ENCODE measurements around the gene TREML2.

GRCh38 chr6:41215777-41216176 lies 14.8 kb upstream of the TREML2 start:
- TF ChIP-seq CTCF (CRISPR knock-in tag; IDR thresholded peaks at IDR 0.05): no peak
- TF ChIP-seq HIVEP1 (CRISPR knock-in tag; IDR thresholded peaks at IDR 0.05): no peak
- TF ChIP-seq RAD21 (CRISPR knock-in tag; IDR thresholded peaks at IDR 0.05): no peak
- no peak for TF ChIP-seq ATF2 (CRISPR knock-in tag; IDR thresholded peaks at IDR 0.05)
- TF ChIP-seq SP5 (CRISPR knock-in tag; IDR thresholded peaks at IDR 0.05; ENCODE audit: borderline replicate concordance, low read depth): no peak
- no peak for TF ChIP-seq KDM1A (CRISPR knock-in tag; IDR thresholded peaks at IDR 0.05)
- TF ChIP-seq SMC3 (IDR thresholded peaks at IDR 0.05; ENCODE audit: low read length): no peak
